ENCODE results near the gene LIMD2. TPM values are rescaled to one million over a fixed set of nuclear protein-coding genes. Genes with fewer than 3 reads are reported as not detected.

Gene LIMD2
- total and polyA plus RNA-seq, 2 donors (not counting 1 experiment from before 2014, with no cell fraction given): 2.9 to 3.1 TPM

GRCh38 chr17:63647936-63648335, 52.0 kb downstream of the LIMD2 start:
- Histone ChIP-seq H3K9ac (ENCODE audit: insufficient read depth, low read length) (no peak overlapping the region), H3K27me3 (ENCODE audit: control insufficient read depth, insufficient read depth, low read length) (no peaks in the 10 kb centered on the region), H3K4me2 (ENCODE audit: extremely low read depth, insufficient read depth, low read length) (no peak overlapping the region), H4K20me1 (ENCODE audit: control insufficient read depth, extremely low read depth, insufficient read depth, low read length) (no peaks in the 10 kb centered on the region), H3K9me3 (ENCODE audit: control insufficient read depth, insufficient read depth, low read depth, low read length) (no peaks in the 10 kb centered on the region), H3K27ac (ENCODE audit: insufficient read depth, low read length) (no peak overlapping the region), H3K4me3 (replicated peaks in 1 of 4; ENCODE audit: control extremely low read depth in 1 of 4, insufficient read depth in 1 of 4, low read depth in 3 of 4, low read length in 4 of 4) (no peak overlapping the region), H2AFZ (ENCODE audit: low read length) (no peak overlapping the region), H3K36me3 (ENCODE audit: control insufficient read depth, insufficient read depth, low read length) (no peaks in the 10 kb centered on the region), H3K4me1 (ENCODE audit: control insufficient read depth, extremely low read depth, insufficient read depth, low read length) (no peaks in the 10 kb centered on the region), H3K79me2 (ENCODE audit: control insufficient read depth, insufficient read depth, low read length) (no peaks in the 10 kb centered on the region)
- DNase-seq (ENCODE audit: low read depth in 2 of 2): peak in 1 of 2 donors; percentile 32
- TF ChIP-seq EZH2 (IDR thresholded peaks at IDR 0.05; ENCODE audit: low read length, missing control alignments): no peak
- TF ChIP-seq, protein P1, sequence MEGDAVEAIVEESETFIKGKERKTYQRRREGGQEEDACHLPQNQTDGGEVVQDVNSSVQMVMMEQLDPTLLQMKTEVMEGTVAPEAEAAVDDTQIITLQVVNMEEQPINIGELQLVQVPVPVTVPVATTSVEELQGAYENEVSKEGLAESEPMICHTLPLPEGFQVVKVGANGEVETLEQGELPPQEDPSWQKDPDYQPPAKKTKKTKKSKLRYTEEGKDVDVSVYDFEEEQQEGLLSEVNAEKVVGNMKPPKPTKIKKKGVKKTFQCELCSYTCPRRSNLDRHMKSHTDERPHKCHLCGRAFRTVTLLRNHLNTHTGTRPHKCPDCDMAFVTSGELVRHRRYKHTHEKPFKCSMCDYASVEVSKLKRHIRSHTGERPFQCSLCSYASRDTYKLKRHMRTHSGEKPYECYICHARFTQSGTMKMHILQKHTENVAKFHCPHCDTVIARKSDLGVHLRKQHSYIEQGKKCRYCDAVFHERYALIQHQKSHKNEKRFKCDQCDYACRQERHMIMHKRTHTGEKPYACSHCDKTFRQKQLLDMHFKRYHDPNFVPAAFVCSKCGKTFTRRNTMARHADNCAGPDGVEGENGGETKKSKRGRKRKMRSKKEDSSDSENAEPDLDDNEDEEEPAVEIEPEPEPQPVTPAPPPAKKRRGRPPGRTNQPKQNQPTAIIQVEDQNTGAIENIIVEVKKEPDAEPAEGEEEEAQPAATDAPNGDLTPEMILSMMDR (conservative IDR thresholded peaks at IDR 0.05 in 1 of 2, IDR thresholded peaks at IDR 0.05 in 1 of 2; ENCODE audit: low read depth in 1 of 2, low read length in 2 of 2): no peak

GRCh38 chr17:63647065-63647725, 52.7 kb downstream of the LIMD2 start:
- no peaks in the 10 kb centered on the region for H3K79me2 ChIP-seq (ENCODE audit: control insufficient read depth, insufficient read depth, low read length)
- no peak overlapping the region for H3K4me3 ChIP-seq (replicated peaks in 1 of 4; ENCODE audit: control extremely low read depth in 1 of 4, insufficient read depth in 1 of 4, low read depth in 3 of 4, low read length in 4 of 4)
- H3K36me3 ChIP-seq (ENCODE audit: control insufficient read depth, insufficient read depth, low read length): no peaks in the 10 kb centered on the region
- no peak overlapping the region for H3K9ac ChIP-seq (ENCODE audit: insufficient read depth, low read length)
- no peaks in the 10 kb centered on the region for H3K9me3 ChIP-seq (ENCODE audit: control insufficient read depth, insufficient read depth, low read depth, low read length)
- no peak overlapping the region for H3K4me2 ChIP-seq (ENCODE audit: extremely low read depth, insufficient read depth, low read length)
- TF ChIP-seq, protein P1 (conservative IDR thresholded peaks at IDR 0.05 in 1 of 2, IDR thresholded peaks at IDR 0.05 in 1 of 2; ENCODE audit: low read depth in 1 of 2, low read length in 2 of 2): no peak
- TF ChIP-seq EZH2 (IDR thresholded peaks at IDR 0.05; ENCODE audit: low read length, missing control alignments): no peak
- H4K20me1 ChIP-seq (ENCODE audit: control insufficient read depth, extremely low read depth, insufficient read depth, low read length): no peaks in the 10 kb centered on the region
- H3K27ac ChIP-seq (ENCODE audit: insufficient read depth, low read length): no peak overlapping the region
- no peak overlapping the region for H2AFZ ChIP-seq (ENCODE audit: low read length)
- no peaks in the 10 kb centered on the region for H3K27me3 ChIP-seq (ENCODE audit: control insufficient read depth, insufficient read depth, low read length)
- no peaks in the 10 kb centered on the region for H3K4me1 ChIP-seq (ENCODE audit: control insufficient read depth, extremely low read depth, insufficient read depth, low read length)
- DNase-seq (ENCODE audit: low read depth in 2 of 2): peak in 1 of 2 donors; percentile 96

DNA sequence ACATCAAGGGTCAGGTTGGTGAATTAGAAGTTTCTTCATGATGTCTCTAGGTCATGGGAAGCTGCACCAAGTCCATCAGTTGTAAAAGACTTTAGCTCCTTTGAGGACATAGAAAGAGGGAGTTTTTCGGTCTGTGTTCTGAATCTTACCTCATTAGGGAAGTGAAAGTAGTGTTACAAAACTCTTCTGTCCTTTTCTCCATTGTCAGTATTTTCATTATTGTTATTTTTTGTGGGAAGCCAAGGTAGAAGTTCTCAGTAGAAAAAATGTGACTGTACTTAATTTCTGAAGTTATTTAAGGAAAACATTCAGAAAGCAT, 53.5 kb downstream of the LIMD2 start:
- Histone ChIP-seq H3K4me1 (ENCODE audit: control insufficient read depth, extremely low read depth, insufficient read depth, low read length) (no peaks in the 10 kb centered on the region), H3K4me3 (replicated peaks in 1 of 4; ENCODE audit: control extremely low read depth in 1 of 4, insufficient read depth in 1 of 4, low read depth in 3 of 4, low read length in 4 of 4) (no peak overlapping the region), H2AFZ (ENCODE audit: low read length) (no peak overlapping the region), H3K27me3 (ENCODE audit: control insufficient read depth, insufficient read depth, low read length) (no peaks in the 10 kb centered on the region), H3K9ac (ENCODE audit: insufficient read depth, low read length) (no peak overlapping the region), H3K9me3 (ENCODE audit: control insufficient read depth, insufficient read depth, low read depth, low read length) (no peaks in the 10 kb centered on the region), H3K36me3 (ENCODE audit: control insufficient read depth, insufficient read depth, low read length) (no peaks in the 10 kb centered on the region), H3K27ac (ENCODE audit: insufficient read depth, low read length) (no peak overlapping the region), H3K4me2 (ENCODE audit: extremely low read depth, insufficient read depth, low read length) (no peak overlapping the region), H3K79me2 (ENCODE audit: control insufficient read depth, insufficient read depth, low read length) (no peaks in the 10 kb centered on the region), H4K20me1 (ENCODE audit: control insufficient read depth, extremely low read depth, insufficient read depth, low read length) (no peaks in the 10 kb centered on the region)
- TF ChIP-seq, protein P1 (conservative IDR thresholded peaks at IDR 0.05 in 1 of 2, IDR thresholded peaks at IDR 0.05 in 1 of 2; ENCODE audit: low read depth in 1 of 2, low read length in 2 of 2): no peak
- no peak for DNase-seq (ENCODE audit: low read depth in 2 of 2)

Other genes starting within 250 kb of the LIMD2 start
- 2.5 and 2.6 TPM in 2 replicates for gene ACE, start 223.1 kb downstream of the LIMD2 start, total RNA-seq
- gene ACE, start 223.1 kb downstream of the LIMD2 start, polyA plus RNA-seq: 0.92 and 3.4 TPM in 2 replicates
- not detected in 2 replicates for gene KCNH6, start 176.8 kb downstream of the LIMD2 start, total RNA-seq
- gene KCNH6, start 176.8 kb downstream of the LIMD2 start, polyA plus RNA-seq: not detected in 2 replicates
- gene DCAF7, start 149.6 kb downstream of the LIMD2 start, total RNA-seq: 10.0 and 13.9 TPM in 2 replicates
- gene DCAF7, start 149.6 kb downstream of the LIMD2 start, polyA plus RNA-seq: 38.8 and 42.6 TPM in 2 replicates
- gene TACO1, start 99.2 kb downstream of the LIMD2 start, total RNA-seq: 18.7 and 20.3 TPM in 2 replicates
- 26.9 and 35.1 TPM in 2 replicates for gene TACO1, start 99.2 kb downstream of the LIMD2 start, polyA plus RNA-seq
- gene MAP3K3, start 77.7 kb downstream of the LIMD2 start, total RNA-seq: 21.6 and 32.0 TPM in 2 replicates
- gene MAP3K3, start 77.7 kb downstream of the LIMD2 start, polyA plus RNA-seq: 13.8 and 14.3 TPM in 2 replicates
- gene STRADA, start 41.7 kb upstream of the LIMD2 start, total RNA-seq: 14.6 and 22.8 TPM in 2 replicates
- gene STRADA, start 41.7 kb upstream of the LIMD2 start, polyA plus RNA-seq: 22.8 and 29.2 TPM in 2 replicates
- gene CCDC47, start 73.5 kb upstream of the LIMD2 start, total RNA-seq: 64.5 and 65.6 TPM in 2 replicates
- gene CCDC47, start 73.5 kb upstream of the LIMD2 start, polyA plus RNA-seq: 72.3 and 83.2 TPM in 2 replicates
- gene DDX42, start 74.0 kb upstream of the LIMD2 start, total RNA-seq: 53.4 and 61.8 TPM in 2 replicates
- gene DDX42, start 74.0 kb upstream of the LIMD2 start, polyA plus RNA-seq: 67.0 and 81.5 TPM in 2 replicates
- 61.9 and 66.9 TPM in 2 replicates for gene PSMC5, start 127.3 kb upstream of the LIMD2 start, total RNA-seq
- 216 and 276 TPM in 2 replicates for gene PSMC5, start 127.3 kb upstream of the LIMD2 start, polyA plus RNA-seq
- 61.8 and 86.5 TPM in 2 replicates for gene FTSJ3, start 127.5 kb upstream of the LIMD2 start, total RNA-seq
- 37.8 and 62.2 TPM in 2 replicates for gene FTSJ3, start 127.5 kb upstream of the LIMD2 start, polyA plus RNA-seq
- 87.0 and 94.5 TPM in 2 replicates for gene SMARCD2, start 142.6 kb upstream of the LIMD2 start, total RNA-seq
- gene SMARCD2, start 142.6 kb upstream of the LIMD2 start, polyA plus RNA-seq: 51.1 and 57.9 TPM in 2 replicates
- not detected in 2 replicates for gene CSH2, start 173.6 kb upstream of the LIMD2 start, total RNA-seq
- gene CSH2, start 173.6 kb upstream of the LIMD2 start, polyA plus RNA-seq: not detected in 2 replicates
- gene GH2, start 181.8 kb upstream of the LIMD2 start, total RNA-seq: not detected in 2 replicates
- not detected in 2 replicates for gene GH2, start 181.8 kb upstream of the LIMD2 start, polyA plus RNA-seq
- gene CSH1, start 196.4 kb upstream of the LIMD2 start, total RNA-seq: not detected in 2 replicates
- not detected in 2 replicates for gene CSH1, start 196.4 kb upstream of the LIMD2 start, polyA plus RNA-seq
- gene CSHL1, start 211.1 kb upstream of the LIMD2 start, total RNA-seq: not detected in 2 replicates
- gene CSHL1, start 211.1 kb upstream of the LIMD2 start, polyA plus RNA-seq: not detected in 2 replicates
- gene GH1, start 218.7 kb upstream of the LIMD2 start, total RNA-seq: not detected in 2 replicates
- not detected in 2 replicates for gene GH1, start 218.7 kb upstream of the LIMD2 start, polyA plus RNA-seq
- 0.17 and 0.26 TPM in 2 replicates for gene CD79B, start 232.2 kb upstream of the LIMD2 start, total RNA-seq
- 0.72 TPM in 1 of 2 replicates, not detected in the other for gene CD79B, start 232.2 kb upstream of the LIMD2 start, polyA plus RNA-seq

Data from fibroblast of lung (primary cell).